Sigmoid colon (tissue), 4 donors: ENCODE results near the gene ZNF232.
"Not testable (repeated sequence)": the region's sequence is repeated elsewhere in the genome, so short reads cannot be mapped to it uniquely, and the experiment has no call there.

Experiments
- CTCF ChIP-seq, 4 experiments: fragments of 450-650 bp in 3 of 4; fragments of 200-600 bp in 1 of 4; IDR thresholded peaks; one replicate each; pipeline ENCODE4 v1.5.1; 2016 to 2019; ENCODE audit warnings: antibody characterized with exemption in 4 of 4, mild to moderate bottlenecking in 3 of 4, moderate library complexity in 2 of 4
- EP300 ChIP-seq, 4 donors: sonication (generic); formaldehyde crosslinking; IDR thresholded peaks; one replicate each; pipeline ENCODE4 v1.6.1; 2017; ENCODE audit warnings: antibody characterized with exemption in 4 of 4
- POLR2A ChIP-seq, 2 donors: fragments of 450-650 bp; IDR thresholded peaks; one replicate each; pipeline ENCODE4 v1.6.1; 2016; ENCODE audit warnings: antibody characterized with exemption in 2 of 2, mild to moderate bottlenecking in 2 of 2, moderate library complexity in 2 of 2
- POLR2AphosphoS5 ChIP-seq, 4 donors: sonication (generic); formaldehyde crosslinking; IDR thresholded peaks; one replicate each; pipeline ENCODE4 v1.6.1; 2017; ENCODE audit warnings: antibody characterized with exemption in 4 of 4

DNA sequence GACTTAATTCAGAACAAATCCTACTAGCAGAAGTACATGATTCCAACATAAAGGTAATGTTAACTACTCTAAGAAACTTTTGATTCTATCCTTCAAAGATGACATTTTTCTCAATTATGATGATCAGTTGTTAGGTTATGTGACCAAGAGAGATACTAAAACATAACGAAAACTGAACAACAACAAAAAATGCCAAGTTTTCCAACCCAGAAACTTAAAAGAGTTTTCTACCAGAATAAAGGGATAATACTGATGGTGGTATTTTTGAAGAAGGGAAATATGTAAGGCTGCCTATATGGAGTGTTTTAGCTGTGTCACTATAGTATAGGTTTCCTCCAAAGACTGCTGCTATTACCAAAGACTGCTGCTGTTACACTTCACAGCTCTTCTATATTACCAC, 34.4 kb upstream of the ZNF232 start:
- TF ChIP-seq CTCF, EP300, POLR2A, POLR2AphosphoS5 (IDR thresholded peaks at IDR 0.05): not testable (repeated sequence)
